ENCODE results near the gene CDKL4. TPM values are rescaled to one million over a fixed set of nuclear protein-coding genes. Genes with fewer than 3 reads are reported as not detected.
"Not testable (repeated sequence)": the region's sequence is repeated elsewhere in the genome, so short reads cannot be mapped to it uniquely, and the experiment has no call there.

The CDKL4 gene
- polyA plus RNA-seq, 2 of the 4 experiments (the other 2 are of a cell fraction) = 0.06 TPM; not detected in 1

DNA sequence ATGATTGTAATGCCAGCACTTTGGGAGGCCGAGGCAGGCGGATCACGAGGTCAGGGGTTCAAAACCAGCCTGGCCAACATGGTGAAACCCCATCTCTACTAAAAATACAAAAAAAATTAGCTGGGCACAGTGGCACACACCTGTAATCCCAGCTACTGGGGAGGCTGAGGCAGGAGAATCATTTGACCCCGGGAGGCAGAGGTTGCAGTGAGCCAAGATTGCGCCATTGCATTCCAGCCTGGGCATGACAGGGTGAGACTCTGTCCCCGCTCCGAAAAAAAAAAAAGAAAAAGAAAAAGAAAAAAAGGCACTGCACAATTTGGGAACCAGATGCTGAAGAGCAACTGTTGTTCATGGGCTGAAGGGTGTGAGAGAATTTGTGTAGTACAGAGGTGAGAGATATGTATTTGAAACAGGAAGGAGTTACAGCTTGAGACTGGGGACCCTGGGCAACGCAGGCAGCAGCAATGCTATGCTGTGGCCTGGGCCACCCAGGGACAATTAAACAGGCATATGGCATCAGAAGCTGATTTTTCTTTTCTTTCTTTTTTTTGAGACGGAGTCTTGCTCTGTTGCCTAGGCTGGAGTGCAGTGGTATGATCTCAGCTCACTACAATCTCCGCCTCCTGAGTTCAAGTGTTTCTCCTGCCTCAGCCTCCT lies 71.6 kb downstream of the CDKL4 start:
- FAIRE-seq; H3K4me1 ChIP-seq; H3K9me3 ChIP-seq; H3K4me3 ChIP-seq; ATAC-seq; DNase-seq (ENCODE audit: low read depth in 1 of 2, low spot score in 1 of 2); H3K27ac ChIP-seq; H3K4me2 ChIP-seq: not testable (repeated sequence)
- ChIA-PET POLR2A (interaction anchor here (1.0 kb wide), 1 partner anchor 52 kb away, joined by 3 read pairs; the partner anchor contains the start of gene SOS1), CTCF (interaction anchor here (1.5 kb wide), 1 partner anchor 8 kb away, joined by 3 read pairs; no protein-coding TSS in a partner anchor)
- 88% methylated on average over 10 of the region's 10 CpGs for WGBS (ENCODE audit: missing lambda C conversion rate)

DNA sequence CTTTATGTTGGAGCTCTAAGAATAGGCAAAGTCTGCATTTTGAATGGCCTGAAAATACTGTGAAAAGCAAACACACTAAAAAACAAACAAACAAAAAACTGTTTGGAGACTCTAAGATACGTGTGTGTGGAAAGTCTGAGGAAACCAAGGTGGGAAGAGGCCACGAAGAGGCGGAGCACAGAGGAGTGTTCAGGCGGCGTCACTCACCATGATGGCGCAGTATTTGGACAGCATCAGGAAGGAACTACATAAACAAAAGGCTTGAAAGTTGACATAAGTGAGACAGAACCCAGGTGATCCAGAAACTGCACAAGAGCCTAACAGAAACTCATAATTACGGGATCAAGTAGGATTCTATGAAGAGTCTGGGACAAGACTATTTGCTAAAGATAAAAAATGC lies 72.1 kb downstream of the CDKL4 start:
- H3K4me1 ChIP-seq = no peaks in the 10 kb centered on the region
- no peak overlapping the region for H3K4me2 ChIP-seq
- POLR2A ChIA-PET = no interaction called here
- no peaks in the 10 kb centered on the region for H3K9me3 ChIP-seq
- ATAC-seq (no peak; a peak in 1 of 6 replicates), DNase-seq (ENCODE audit: low read depth in 1 of 2, low spot score in 1 of 2) (no peak), FAIRE-seq (no peak)
- no peak overlapping the region for H3K27ac ChIP-seq
- CTCF ChIA-PET = no interaction called here
- no peak overlapping the region for H3K4me3 ChIP-seq
- WGBS (ENCODE audit: missing lambda C conversion rate) = 83% methylated on average over 7 of the region's 7 CpGs
- TF ChIP-seq CEBPB (IDR thresholded peaks at IDR 0.05) (no peak), FOSL2 (IDR thresholded peaks at IDR 0.05) (no peak), FOSL2 (CRISPR knock-in tag; IDR thresholded peaks at IDR 0.05) (no peak), CHD4 (IDR thresholded peaks at IDR 0.05; ENCODE audit: borderline replicate concordance) (no peak), CBX8 (IDR thresholded peaks at IDR 0.05) (no peak), FOSB (CRISPR knock-in tag; IDR thresholded peaks at IDR 0.05) (no peak), HOXB13 (CRISPR knock-in tag; IDR thresholded peaks at IDR 0.05; ENCODE audit: low read depth) (no peak), CHD2 (IDR thresholded peaks at IDR 0.05; ENCODE audit: low read length, partially characterized antibody) (no peak), ESRRA (IDR thresholded peaks at IDR 0.05; ENCODE audit: borderline replicate concordance, low read length) (no peak), ZC3H11A (IDR thresholded peaks at IDR 0.05) (no peak), NR3C1 (IDR thresholded peaks at IDR 0.05) (no peak)
- TF ChIP-seq, protein P1, sequence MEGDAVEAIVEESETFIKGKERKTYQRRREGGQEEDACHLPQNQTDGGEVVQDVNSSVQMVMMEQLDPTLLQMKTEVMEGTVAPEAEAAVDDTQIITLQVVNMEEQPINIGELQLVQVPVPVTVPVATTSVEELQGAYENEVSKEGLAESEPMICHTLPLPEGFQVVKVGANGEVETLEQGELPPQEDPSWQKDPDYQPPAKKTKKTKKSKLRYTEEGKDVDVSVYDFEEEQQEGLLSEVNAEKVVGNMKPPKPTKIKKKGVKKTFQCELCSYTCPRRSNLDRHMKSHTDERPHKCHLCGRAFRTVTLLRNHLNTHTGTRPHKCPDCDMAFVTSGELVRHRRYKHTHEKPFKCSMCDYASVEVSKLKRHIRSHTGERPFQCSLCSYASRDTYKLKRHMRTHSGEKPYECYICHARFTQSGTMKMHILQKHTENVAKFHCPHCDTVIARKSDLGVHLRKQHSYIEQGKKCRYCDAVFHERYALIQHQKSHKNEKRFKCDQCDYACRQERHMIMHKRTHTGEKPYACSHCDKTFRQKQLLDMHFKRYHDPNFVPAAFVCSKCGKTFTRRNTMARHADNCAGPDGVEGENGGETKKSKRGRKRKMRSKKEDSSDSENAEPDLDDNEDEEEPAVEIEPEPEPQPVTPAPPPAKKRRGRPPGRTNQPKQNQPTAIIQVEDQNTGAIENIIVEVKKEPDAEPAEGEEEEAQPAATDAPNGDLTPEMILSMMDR (IDR thresholded peaks at IDR 0.05) = no peak

DNA sequence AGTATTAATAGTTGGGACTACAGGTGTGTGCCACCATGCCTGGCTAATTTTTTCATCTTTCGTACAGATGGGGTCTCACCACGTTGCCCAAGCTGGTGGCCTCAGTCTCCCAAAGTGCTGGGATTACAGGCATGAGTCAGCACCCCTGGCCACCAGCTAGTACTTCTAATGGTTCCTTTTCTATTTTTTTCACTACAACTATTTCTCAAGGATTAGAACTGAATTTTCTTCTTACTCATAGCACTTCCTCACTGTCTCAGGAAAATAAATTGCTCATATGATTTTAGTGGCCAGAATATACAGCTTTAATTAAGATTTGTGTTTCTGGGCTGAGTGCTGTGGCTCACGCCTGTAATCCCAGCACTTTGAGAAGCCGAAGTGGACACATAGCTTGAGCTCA lies 79.7 kb downstream of the CDKL4 start:
- DNase-seq (ENCODE audit: low read depth in 1 of 2, low spot score in 1 of 2) = no peak
- TF ChIP-seq ZSCAN20 (CRISPR knock-in tag; IDR thresholded peaks at IDR 0.05) (no peak), POLR2AphosphoS2 (conservative IDR thresholded peaks at IDR 0.05; ENCODE audit: low read length) (no peak), ESRRA (IDR thresholded peaks at IDR 0.05; ENCODE audit: borderline replicate concordance, low read length) (no peak), KDM1A (IDR thresholded peaks at IDR 0.05; ENCODE audit: low read depth) (no peak), JUNB (IDR thresholded peaks at IDR 0.05) (no peak)
- TF ChIP-seq, protein P2, sequence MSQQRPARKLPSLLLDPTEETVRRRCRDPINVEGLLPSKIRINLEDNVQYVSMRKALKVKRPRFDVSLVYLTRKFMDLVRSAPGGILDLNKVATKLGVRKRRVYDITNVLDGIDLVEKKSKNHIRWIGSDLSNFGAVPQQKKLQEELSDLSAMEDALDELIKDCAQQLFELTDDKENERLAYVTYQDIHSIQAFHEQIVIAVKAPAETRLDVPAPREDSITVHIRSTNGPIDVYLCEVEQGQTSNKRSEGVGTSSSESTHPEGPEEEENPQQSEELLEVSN (IDR thresholded peaks at IDR 0.05; ENCODE audit: borderline replicate concordance, low read depth) = no peak
- ATAC-seq = no peak
- CTCF ChIA-PET = interaction anchor here (0.7 to 1.3 kb wide), 3 partner anchors 9 to 105 kb away, joined by 3 to 4 read pairs (median 3); no protein-coding TSS in a partner anchor
- Histone ChIP-seq H3K27ac (no peak overlapping the region), H3K9me3 (no peaks in the 10 kb centered on the region), H3K4me2 (no peak overlapping the region), H3K4me1 (no peaks in the 10 kb centered on the region), H3K4me3 (no peak overlapping the region)
- no peak for FAIRE-seq
- 72% methylated on average over 4 of the region's 4 CpGs for WGBS (ENCODE audit: missing lambda C conversion rate)
- POLR2A ChIA-PET = no interaction called here

DNA sequence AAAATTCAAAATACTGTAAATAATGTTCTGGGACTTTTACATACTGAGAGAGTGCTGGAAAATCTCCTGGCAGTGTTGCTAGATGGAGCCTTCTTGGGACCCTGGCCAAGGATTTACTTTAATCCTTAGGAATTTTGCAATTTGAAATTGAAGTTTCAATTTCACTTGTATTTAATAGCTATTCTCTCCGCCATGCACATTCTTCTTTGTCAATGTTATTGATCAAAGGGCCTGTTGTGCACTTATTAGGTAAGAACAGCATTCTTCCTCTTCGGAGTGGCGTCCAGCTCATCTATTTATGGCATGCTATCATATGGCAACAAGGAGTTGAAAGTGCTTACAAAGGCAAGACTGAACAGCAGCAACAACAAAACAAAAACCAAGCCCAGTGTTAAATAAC lies 82.8 kb downstream of the CDKL4 start:
- POLR2A ChIA-PET = no interaction called here
- DNase-seq (ENCODE audit: low read depth in 1 of 2, low spot score in 1 of 2) (no peak), FAIRE-seq (peak; percentile 36), ATAC-seq (no peak)
- no peak overlapping the region for H3K4me3 ChIP-seq
- H3K27ac ChIP-seq = no peak overlapping the region
- H3K4me2 ChIP-seq = no peak overlapping the region
- 88% methylated on average over 3 of the region's 3 CpGs for WGBS (ENCODE audit: missing lambda C conversion rate)
- H3K9me3 ChIP-seq = no peaks in the 10 kb centered on the region
- CTCF ChIA-PET = interaction anchor here (1.1 to 2.9 kb wide), 2 partner anchors 57 to 68 kb away, joined by 3 to 10 read pairs; no protein-coding TSS in a partner anchor
- H3K4me1 ChIP-seq = no peaks in the 10 kb centered on the region
- TF ChIP-seq EHMT2 (IDR thresholded peaks at IDR 0.05; ENCODE audit: low read depth) = no peak
- no peak for TF ChIP-seq HOXB13 (CRISPR knock-in tag; IDR thresholded peaks at IDR 0.05; ENCODE audit: low read depth)
- no peak for TF ChIP-seq RNF2 (IDR thresholded peaks at IDR 0.05; ENCODE audit: borderline replicate concordance, low read depth)
- TF ChIP-seq RCOR1 (IDR thresholded peaks at IDR 0.05; ENCODE audit: low read depth, low read length) = no peak
- TF ChIP-seq CBX8 (IDR thresholded peaks at IDR 0.05) = no peak
- TF ChIP-seq PHF8 (IDR thresholded peaks at IDR 0.05; ENCODE audit: borderline replicate concordance, low read depth) = no peak
- no peak for TF ChIP-seq EHF (CRISPR knock-in tag; IDR thresholded peaks at IDR 0.05)
- TF ChIP-seq, protein P3, sequence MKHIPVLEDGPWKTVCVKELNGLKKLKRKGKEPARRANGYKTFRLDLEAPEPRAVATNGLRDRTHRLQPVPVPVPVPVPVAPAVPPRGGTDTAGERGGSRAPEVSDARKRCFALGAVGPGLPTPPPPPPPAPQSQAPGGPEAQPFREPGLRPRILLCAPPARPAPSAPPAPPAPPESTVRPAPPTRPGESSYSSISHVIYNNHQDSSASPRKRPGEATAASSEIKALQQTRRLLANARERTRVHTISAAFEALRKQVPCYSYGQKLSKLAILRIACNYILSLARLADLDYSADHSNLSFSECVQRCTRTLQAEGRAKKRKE (CRISPR knock-in tag; IDR thresholded peaks at IDR 0.05; ENCODE audit: low read depth) = no peak
- no peak for TF ChIP-seq NFE2L2 (conservative IDR thresholded peaks at IDR 0.05; ENCODE audit: low read length)
- TF ChIP-seq ESRRA (IDR thresholded peaks at IDR 0.05; ENCODE audit: borderline replicate concordance, low read length) = no peak
- TF ChIP-seq, protein P4, sequence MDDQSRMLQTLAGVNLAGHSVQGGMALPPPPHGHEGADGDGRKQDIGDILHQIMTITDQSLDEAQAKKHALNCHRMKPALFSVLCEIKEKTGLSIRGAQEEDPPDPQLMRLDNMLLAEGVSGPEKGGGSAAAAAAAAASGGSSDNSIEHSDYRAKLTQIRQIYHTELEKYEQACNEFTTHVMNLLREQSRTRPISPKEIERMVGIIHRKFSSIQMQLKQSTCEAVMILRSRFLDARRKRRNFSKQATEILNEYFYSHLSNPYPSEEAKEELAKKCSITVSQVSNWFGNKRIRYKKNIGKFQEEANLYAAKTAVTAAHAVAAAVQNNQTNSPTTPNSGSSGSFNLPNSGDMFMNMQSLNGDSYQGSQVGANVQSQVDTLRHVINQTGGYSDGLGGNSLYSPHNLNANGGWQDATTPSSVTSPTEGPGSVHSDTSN (IDR thresholded peaks at IDR 0.05) = no peak

Data from A549 (cell line).